Stimulated activated CD4-positive, alpha-beta T cell treated with anti-CD3 and anti-CD28 coated beads, TNF-alpha, amount 100 ng/mL, for 4 hours (primary cell): Measurements from ENCODE around the gene SPINK1.
"Not testable (repeated sequence)": the region's sequence is repeated elsewhere in the genome, so short reads cannot be mapped to it uniquely, and the experiment has no call there.

Experiments used
- DNase-seq, 3 experiments: peaks; one replicate each; pipeline ENCODE4 v3.0.0-alpha.2; 2020; ENCODE audit warnings: low read depth in 3 of 3

The SPINK1 gene

GRCh38 chr5:147805030-147805454, 26.4 kb downstream of the SPINK1 start:
- DNase-seq, result no peak

- DNase-seq, result no peak
These were observed 27.1 kb downstream of the SPINK1 start for GRCh38 chr5:147804334-147804733.

GRCh38 chr5:147803926-147804325, 27.5 kb downstream of the SPINK1 start:
- no peak for DNase-seq

- not testable (repeated sequence) for DNase-seq
These were observed 28.3 kb downstream of the SPINK1 start for GRCh38 chr5:147803161-147803560.

- no peak for DNase-seq
These were observed 30.0 kb downstream of the SPINK1 start for GRCh38 chr5:147801461-147801860.

GRCh38 chr5:147800491-147800890, 31.0 kb downstream of the SPINK1 start:
- DNase-seq, result no peak

GRCh38 chr5:147796556-147797308, 34.7 kb downstream of the SPINK1 start:
- DNase-seq, result no peak

GRCh38 chr5:147791181-147791580, 40.3 kb downstream of the SPINK1 start:
- DNase-seq, result no peak

GRCh38 chr5:147789820-147790219, 41.7 kb downstream of the SPINK1 start:
- DNase-seq, result no peak

GRCh38 chr5:147788023-147788422, 43.4 kb downstream of the SPINK1 start:
- DNase-seq, result no peak

- DNase-seq, result no peak
These were observed 45.3 kb downstream of the SPINK1 start for GRCh38 chr5:147786142-147786541.

- DNase-seq, result no peak
These were observed 47.1 kb downstream of the SPINK1 start for GRCh38 chr5:147784146-147784987.

- DNase-seq, result peak; percentile 40 to 71 (median 46)
These were observed 49.1 kb downstream of the SPINK1 start, which contains the start of gene JAKMIP2 for GRCh38 chr5:147782110-147783028. Gene JAKMIP2 (minus strand): TSS chr5:147782728. CDS start chr5:147671806, 110,922 bp downstream.

- no peak for DNase-seq
These were observed 50.4 kb downstream of the SPINK1 start for GRCh38 chr5:147780924-147781573.

- no peak for DNase-seq
These were observed 51.8 kb downstream of the SPINK1 start for GRCh38 chr5:147779694-147780093.

- DNase-seq, result no peak
These were observed 54.5 kb downstream of the SPINK1 start for GRCh38 chr5:147776989-147777388.
